ENCODE results near the gene UQCC2. TPM values are rescaled to one million over a fixed set of nuclear protein-coding genes. Genes with fewer than 3 reads are reported as not detected.

Gene UQCC2
- total and polyA plus RNA-seq, 2 of the 8 experiments (the other 6 are each of a cell fraction or from before 2014, with no cell fraction given): 52.1 to 104 TPM

DNA sequence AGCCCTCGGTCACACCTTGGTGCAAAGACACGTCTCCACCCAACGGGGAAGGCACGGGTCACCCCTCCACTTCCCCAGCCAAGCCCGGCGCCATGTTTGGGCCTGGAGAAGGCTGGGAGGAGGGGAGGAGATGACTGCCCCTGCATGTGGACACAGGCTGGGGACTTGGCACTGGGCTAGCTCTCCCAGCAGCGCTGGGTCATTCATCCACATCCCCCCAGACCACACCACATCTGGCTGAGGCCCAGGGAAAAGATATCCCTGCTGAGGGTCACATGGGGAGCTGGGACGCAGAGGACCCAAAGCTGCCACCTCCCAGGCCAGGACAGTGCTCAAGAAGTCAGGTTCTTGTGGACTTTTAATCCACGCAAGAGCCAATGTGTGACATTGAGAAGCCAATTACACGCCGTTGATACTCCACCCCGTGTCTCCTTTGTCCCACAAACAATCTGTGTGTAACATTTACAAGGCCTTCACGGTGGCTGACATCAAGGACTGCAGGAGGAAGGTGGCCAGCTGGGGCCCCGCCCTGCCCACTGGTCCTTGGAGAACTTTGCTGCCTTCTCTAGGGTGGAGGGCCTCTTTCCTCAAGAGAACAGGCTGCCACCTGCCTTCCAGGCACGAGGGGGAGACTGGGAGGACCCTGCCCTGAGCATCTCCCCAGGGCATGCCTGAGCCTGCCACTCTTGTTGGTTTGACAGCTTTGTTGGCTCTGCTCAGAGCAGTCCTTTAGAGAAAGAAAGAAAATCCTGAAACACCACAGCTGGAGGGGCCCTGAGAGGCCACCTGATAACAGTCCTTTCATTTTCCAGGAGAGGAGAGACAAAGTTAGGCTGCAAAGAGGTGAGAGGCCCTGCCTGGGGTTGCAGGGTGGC lies 40.5 kb upstream of the UQCC2 start (continued):
- TF ChIP-seq CHD7 (IDR thresholded peaks at IDR 0.05; ENCODE audit: insufficient replicate concordance, low read length): no peak
